ENCODE measurements around the gene ZNF428. TPM values are rescaled to one million over a fixed set of nuclear protein-coding genes. Genes with fewer than 3 reads are reported as not detected.
"Not testable (repeated sequence)": the region's sequence is repeated elsewhere in the genome, so short reads cannot be mapped to it uniquely, and the experiment has no call there.

ZNF428 gene
- total RNA-seq, 2 donors from 2014 or later, result 44.3 to 46.8 TPM

DNA sequence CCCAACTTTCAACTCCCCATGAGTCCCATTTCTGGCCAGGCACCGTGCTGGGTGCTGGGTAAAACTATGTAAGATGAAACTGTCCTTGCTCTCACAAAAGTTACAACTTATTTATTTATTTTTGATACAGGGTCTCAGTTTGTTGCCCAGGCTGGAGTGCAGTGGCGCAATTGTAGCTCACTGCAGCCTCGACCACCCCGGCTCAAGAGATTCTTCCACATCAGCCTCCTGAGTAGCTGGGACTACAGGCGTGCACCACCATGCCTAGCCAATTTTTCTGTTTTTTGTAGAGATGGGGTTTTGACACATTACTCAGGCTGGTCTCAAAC lies 33.1 kb upstream of the ZNF428 start:
- Mint-ChIP-seq H3K4me1 (peaks cover 5% of the 10 kb centered on the region), H3K4me3 (no peak overlapping the region), H3K36me3 (ENCODE audit: low read depth) (peaks cover 50% of the 10 kb centered on the region), H3K27me3 (ENCODE audit: insufficient read depth) (no peaks in the 10 kb centered on the region), H3K9me3 (peaks cover 5% of the 10 kb centered on the region), H3K27ac (no peak overlapping the region)
- no peak overlapping the region for H3K9ac ChIP-seq (ENCODE audit: extremely low read depth, low read length, poor library complexity, severe bottlenecking)
- H3K27ac ChIP-seq (ENCODE audit: low read depth, low read length), result no peak overlapping the region
- H3K9me3 ChIP-seq (ENCODE audit: control insufficient read depth, low read length), result peaks cover 5% of the 10 kb centered on the region
- H3K36me3 ChIP-seq (ENCODE audit: control insufficient read depth, insufficient read depth, low read length), result peaks cover 51% of the 10 kb centered on the region
- WGBS, 2 experiments (ENCODE audit: insufficient coverage in 1 of 2, insufficient read length in 1 of 2), result 73 to 96% methylated on average over 3 to 4 of the region's 5 CpGs
- H3K27me3 ChIP-seq (ENCODE audit: control insufficient read depth, insufficient read depth, low read length, poor library complexity, severe bottlenecking), result no peaks in the 10 kb centered on the region
- no peaks in the 10 kb centered on the region for H3K4me1 ChIP-seq (ENCODE audit: control insufficient read depth, insufficient read depth, low read length)
- DNase-seq, result no peak
- TF ChIP-seq, protein P1, sequence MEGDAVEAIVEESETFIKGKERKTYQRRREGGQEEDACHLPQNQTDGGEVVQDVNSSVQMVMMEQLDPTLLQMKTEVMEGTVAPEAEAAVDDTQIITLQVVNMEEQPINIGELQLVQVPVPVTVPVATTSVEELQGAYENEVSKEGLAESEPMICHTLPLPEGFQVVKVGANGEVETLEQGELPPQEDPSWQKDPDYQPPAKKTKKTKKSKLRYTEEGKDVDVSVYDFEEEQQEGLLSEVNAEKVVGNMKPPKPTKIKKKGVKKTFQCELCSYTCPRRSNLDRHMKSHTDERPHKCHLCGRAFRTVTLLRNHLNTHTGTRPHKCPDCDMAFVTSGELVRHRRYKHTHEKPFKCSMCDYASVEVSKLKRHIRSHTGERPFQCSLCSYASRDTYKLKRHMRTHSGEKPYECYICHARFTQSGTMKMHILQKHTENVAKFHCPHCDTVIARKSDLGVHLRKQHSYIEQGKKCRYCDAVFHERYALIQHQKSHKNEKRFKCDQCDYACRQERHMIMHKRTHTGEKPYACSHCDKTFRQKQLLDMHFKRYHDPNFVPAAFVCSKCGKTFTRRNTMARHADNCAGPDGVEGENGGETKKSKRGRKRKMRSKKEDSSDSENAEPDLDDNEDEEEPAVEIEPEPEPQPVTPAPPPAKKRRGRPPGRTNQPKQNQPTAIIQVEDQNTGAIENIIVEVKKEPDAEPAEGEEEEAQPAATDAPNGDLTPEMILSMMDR (conservative IDR thresholded peaks at IDR 0.05), result no peak
- no peak overlapping the region for H3K4me3 ChIP-seq (ENCODE audit: low read length)

GRCh38 chr19:43651758-43652545 lies 32.5 kb upstream of the ZNF428 start:
- H3K4me3 Mint-ChIP-seq, result no peak overlapping the region
- peaks cover 11% of the 10 kb centered on the region for H3K9me3 Mint-ChIP-seq
- TF ChIP-seq, protein P1 (conservative IDR thresholded peaks at IDR 0.05), result peak; percentile 86
- H3K9me3 ChIP-seq (ENCODE audit: control insufficient read depth, low read length), result peaks cover 10% of the 10 kb centered on the region
- no peak overlapping the region for H3K27ac ChIP-seq (ENCODE audit: low read depth, low read length)
- no peak overlapping the region for H3K9ac ChIP-seq (ENCODE audit: extremely low read depth, low read length, poor library complexity, severe bottlenecking)
- H3K27me3 Mint-ChIP-seq (ENCODE audit: insufficient read depth), result peaks cover under 1% of the 10 kb centered on the region
- no peak overlapping the region for H3K27ac Mint-ChIP-seq
- DNase-seq, result peak; percentile 87
- peaks cover 51% of the 10 kb centered on the region for H3K36me3 Mint-ChIP-seq (ENCODE audit: low read depth)
- H3K4me3 ChIP-seq (ENCODE audit: low read length), result no peak overlapping the region
- peaks cover 5% of the 10 kb centered on the region for H3K4me1 Mint-ChIP-seq
- H3K27me3 ChIP-seq (ENCODE audit: control insufficient read depth, insufficient read depth, low read length, poor library complexity, severe bottlenecking), result no peaks in the 10 kb centered on the region
- H3K36me3 ChIP-seq (ENCODE audit: control insufficient read depth, insufficient read depth, low read length), result peaks cover 50% of the 10 kb centered on the region
- WGBS, 2 experiments (ENCODE audit: insufficient coverage in 1 of 2, insufficient read length in 1 of 2), result 82 to 86% methylated on average over 7 to 14 of the region's 14 CpGs
- H3K4me1 ChIP-seq (ENCODE audit: control insufficient read depth, insufficient read depth, low read length), result no peaks in the 10 kb centered on the region

DNA sequence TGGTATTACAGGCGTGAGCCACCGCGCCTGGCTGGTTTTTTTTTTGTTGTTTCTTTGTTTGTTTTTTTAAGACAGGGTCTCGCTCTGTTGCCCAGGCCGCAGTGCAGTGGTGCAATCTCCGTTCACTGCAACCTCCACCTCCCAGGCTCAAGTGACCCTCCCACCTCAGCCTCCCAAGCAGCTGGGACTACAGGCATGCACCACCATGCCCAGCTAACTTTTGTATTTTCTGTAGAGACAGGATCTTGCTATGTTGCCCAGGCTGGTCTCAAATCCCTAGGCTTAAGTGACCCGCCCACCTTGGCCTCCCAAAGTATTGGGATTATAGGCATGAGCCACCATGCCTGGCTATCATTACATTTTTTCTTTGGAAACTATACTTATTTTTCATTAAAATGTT lies 30.8 kb upstream of the ZNF428 start:
- WGBS, 2 experiments (ENCODE audit: insufficient coverage in 1 of 2, insufficient read length in 1 of 2), result 99 to 100% methylated on average over 3 to 7 of the region's 7 CpGs

More for the DNA sequence above, 30.8 kb upstream of the ZNF428 start:
- not testable (repeated sequence) for H3K9me3 ChIP-seq (ENCODE audit: control insufficient read depth, low read length); H3K27me3 Mint-ChIP-seq (ENCODE audit: insufficient read depth); DNase-seq; H3K27ac ChIP-seq (ENCODE audit: low read depth, low read length); H3K4me1 Mint-ChIP-seq; H3K9ac ChIP-seq (ENCODE audit: extremely low read depth, low read length, poor library complexity, severe bottlenecking); H3K4me3 ChIP-seq (ENCODE audit: low read length); H3K4me1 ChIP-seq (ENCODE audit: control insufficient read depth, insufficient read depth, low read length); H3K27me3 ChIP-seq (ENCODE audit: control insufficient read depth, insufficient read depth, low read length, poor library complexity, severe bottlenecking); H3K27ac Mint-ChIP-seq; H3K4me3 Mint-ChIP-seq
- peaks cover 40% of the 10 kb centered on the region for H3K36me3 ChIP-seq (ENCODE audit: control insufficient read depth, insufficient read depth, low read length)
- Mint-ChIP-seq H3K36me3 (ENCODE audit: low read depth) (peaks cover 48% of the 10 kb centered on the region), H3K9me3 (peaks cover 22% of the 10 kb centered on the region)
